Head of caudate nucleus (tissue), 42 donors: ENCODE results near the gene GRIK2.

Source experiments
- DNase-seq, 42 donors: peaks; one replicate each; pipeline versions ENCODE4 v3.0.0 to v3.0.0-alpha.2; 2020 to 2021; ENCODE audit warnings: mixed read lengths in 7 of 42
- intact Hi-C: fragments of 100-400 bp; cut with DNase I; formaldehyde crosslinking; loops from one replicate; pipeline ENCODE4 v1.15.0; 2022

GRIK2 gene

GRCh38 chr6:101398716-101399615 lies 5.5 kb downstream of the GRIK2 start:
- intact Hi-C loops, result no loop called here
- peak in 34 of 42 donors; percentile 10 to 63 (median 36) for DNase-seq

GRCh38 chr6:101399616-101400162 lies 6.2 kb downstream of the GRIK2 start:
- intact Hi-C loops, result no loop called here

GRCh38 chr6:101400326-101401135 lies 7.0 kb downstream of the GRIK2 start:
- intact Hi-C loops, result no loop called here

More at GRCh38 chr6:101399616-101400162, 6.2 kb downstream of the GRIK2 start:
- DNase-seq, result peak in 17 of 42 donors; percentile 10 to 61 (median 32)

GRCh38 chr6:101401171-101401570 lies 7.7 kb downstream of the GRIK2 start:
- intact Hi-C loops, result no loop called here
- DNase-seq, result peak in 2 of 42 donors; percentile 11 to 22

More at GRCh38 chr6:101400326-101401135, 7.0 kb downstream of the GRIK2 start:
- DNase-seq, result peak in 1 of 42 donors; percentile 4

- intact Hi-C loops, result no loop called here
These were observed 8.5 kb downstream of the GRIK2 start for GRCh38 chr6:101401792-101402621.

GRCh38 chr6:101402622-101403031 lies 9.1 kb downstream of the GRIK2 start:
- peak in 38 of 42 donors; percentile 14 to 66 (median 45) for DNase-seq
- intact Hi-C loops, result no loop called here

More at GRCh38 chr6:101401792-101402621, 8.5 kb downstream of the GRIK2 start:
- DNase-seq, result peak in 41 of 42 donors; percentile 33 to 79 (median 59)

- peak in 5 of 42 donors; percentile 6 to 25 (median 11) for DNase-seq
These were observed 9.9 kb downstream of the GRIK2 start for GRCh38 chr6:101403216-101403945.

GRCh38 chr6:101404775-101405174 lies 11.3 kb downstream of the GRIK2 start:
- intact Hi-C loops, result no loop called here
- no peak for DNase-seq

More at GRCh38 chr6:101403216-101403945, 9.9 kb downstream of the GRIK2 start:
- intact Hi-C loops, result no loop called here

GRCh38 chr6:101413773-101414172 lies 20.3 kb downstream of the GRIK2 start:
- intact Hi-C loops, result no loop called here
- no peak for DNase-seq

- intact Hi-C loops, result no loop called here
These were observed 24.4 kb downstream of the GRIK2 start for GRCh38 chr6:101417900-101418299.

GRCh38 chr6:101422251-101422650 lies 28.7 kb downstream of the GRIK2 start:
- DNase-seq, result no peak
- intact Hi-C loops, result no loop called here

More at GRCh38 chr6:101417900-101418299, 24.4 kb downstream of the GRIK2 start:
- DNase-seq, result no peak

GRCh38 chr6:101422811-101423210 lies 29.3 kb downstream of the GRIK2 start:
- DNase-seq, result no peak
- intact Hi-C loops, result no loop called here

GRCh38 chr6:101429270-101429669 lies 35.8 kb downstream of the GRIK2 start:
- DNase-seq, result no peak
- intact Hi-C loops, result no loop called here

GRCh38 chr6:101429845-101430244 lies 36.3 kb downstream of the GRIK2 start:
- intact Hi-C loops, result no loop called here

GRCh38 chr6:101433141-101433540 lies 39.6 kb downstream of the GRIK2 start:
- intact Hi-C loops, result no loop called here
- DNase-seq, result no peak

More at GRCh38 chr6:101429845-101430244, 36.3 kb downstream of the GRIK2 start:
- peak in 2 of 42 donors; percentile 9 to 12 for DNase-seq

GRCh38 chr6:101434601-101435000 lies 41.1 kb downstream of the GRIK2 start:
- no peak for DNase-seq
- intact Hi-C loops, result no loop called here

- no peak for DNase-seq
- intact Hi-C loops, result no loop called here
These were observed 41.5 kb downstream of the GRIK2 start for GRCh38 chr6:101435038-101435437.

GRCh38 chr6:101439790-101440189 lies 46.3 kb downstream of the GRIK2 start:
- DNase-seq, result no peak
- intact Hi-C loops, result no loop called here
